Astrocyte (in vitro differentiated cells and primary cell): ENCODE results near the gene DNAJC22. TPM values are rescaled to one million over a fixed set of nuclear protein-coding genes. Genes with fewer than 3 reads are reported as not detected.

ENCODE experiments used
- DNase-seq: peaks from one replicate; pipeline ENCODE4 v3.0.0-alpha.2; 2010; ENCODE audit warnings: low read depth
- FAIRE-seq: peaks from 2 replicates; lab custom pipeline; 2011; peaks lifted over from hg19 to GRCh38; lab: Jason Lieb, UNC
- H2AFZ ChIP-seq: 2 replicates; pipeline ENCODE4 v1.6.0; 2012; ENCODE audit warnings: low read depth, low read length, inconsistent platforms
- H3K27ac ChIP-seq: 2 replicates; pipeline ENCODE4 v1.5.1; 2011; ENCODE audit warnings: low read depth, low read length, inconsistent platforms
- H3K27me3 ChIP-seq: 2 replicates; pipeline ENCODE4 v1.6.0; 2011; ENCODE audit warnings: low read length, inconsistent platforms; ENCODE audit not compliant: insufficient read depth
- H3K36me3 ChIP-seq: 2 replicates; pipeline ENCODE4 v1.5.1; 2011; ENCODE audit warnings: low read length, inconsistent platforms; ENCODE audit not compliant: insufficient read depth
- H3K4me1 ChIP-seq: 2 replicates; pipeline ENCODE4 v1.5.1; 2011; ENCODE audit warnings: low read length, inconsistent platforms; ENCODE audit not compliant: insufficient read depth
- H3K4me2 ChIP-seq: 2 replicates; pipeline ENCODE4 v1.6.0; 2012; ENCODE audit warnings: low read length, inconsistent platforms
- H3K4me3 ChIP-seq: 2 replicates; pipeline ENCODE4 v1.5.1; 2011; ENCODE audit warnings: low read depth, mild to moderate bottlenecking, low read length, inconsistent platforms; ENCODE audit not compliant: insufficient read depth
- H3K79me2 ChIP-seq: 2 replicates; pipeline ENCODE4 v1.6.0; 2012; ENCODE audit warnings: mild to moderate bottlenecking, low read length, inconsistent platforms; ENCODE audit not compliant: insufficient read depth
- H3K9ac ChIP-seq: 2 replicates; pipeline ENCODE4 v1.6.0; 2012; ENCODE audit warnings: mild to moderate bottlenecking, low read length, inconsistent platforms
- H3K9me3 ChIP-seq: 2 replicates; pipeline ENCODE4 v1.5.1; 2012; ENCODE audit warnings: low read depth, mild to moderate bottlenecking, low read length, inconsistent platforms; ENCODE audit not compliant: insufficient read depth
- H4K20me1 ChIP-seq: 2 replicates; pipeline ENCODE4 v1.6.0; 2012; ENCODE audit warnings: low read length, inconsistent platforms; ENCODE audit not compliant: insufficient read depth
- H3K27ac Mint-ChIP-seq: one replicate; pipeline ENCODE4 v1.8.0; 2021; ENCODE audit warnings: mild to moderate bottlenecking, mixed read lengths; ENCODE audit not compliant: unreplicated experiment
- H3K27me3 Mint-ChIP-seq: one replicate; pipeline ENCODE4 v1.8.0; 2021; ENCODE audit warnings: low read depth, mixed read lengths; ENCODE audit not compliant: unreplicated experiment
- H3K36me3 Mint-ChIP-seq: one replicate; pipeline ENCODE4 v1.8.0; 2021; ENCODE audit warnings: low read depth, mixed read lengths; ENCODE audit not compliant: unreplicated experiment
- H3K4me1 Mint-ChIP-seq: one replicate; pipeline ENCODE4 v1.8.0; 2021; ENCODE audit warnings: low read depth, mixed read lengths; ENCODE audit not compliant: unreplicated experiment
- H3K4me3 Mint-ChIP-seq: one replicate; pipeline ENCODE4 v1.8.0; 2021; ENCODE audit warnings: mild to moderate bottlenecking, moderate library complexity, mixed read lengths; ENCODE audit not compliant: unreplicated experiment
- H3K9me3 Mint-ChIP-seq: one replicate; pipeline ENCODE4 v1.8.0; 2021; ENCODE audit warnings: mild to moderate bottlenecking, mixed read lengths; ENCODE audit not compliant: unreplicated experiment
- EZH2 ChIP-seq: IDR thresholded peaks from 2 replicates; pipeline ENCODE4 v1.6.1; 2012; ENCODE audit warnings: mild to moderate bottlenecking, low read length, inconsistent platforms; ENCODE audit not compliant: insufficient read depth
- total RNA-seq: library from RNA; stranded (reverse); gene quantifications from 2 replicates; pipeline ENCODE4 v1.2.1, GENCODE V29; 2021
- TF ChIP-seq, protein P1 (sequence below): IDR thresholded peaks from 2 replicates; pipeline ENCODE4 v1.5.1; 2011; ENCODE audit warnings: low read depth, mild to moderate bottlenecking, inconsistent platforms, low read length, moderate library complexity; ENCODE audit not compliant: insufficient read depth

Gene DNAJC22
- total RNA-seq, 1 donor from 2014 or later: 0.52 TPM

DNA sequence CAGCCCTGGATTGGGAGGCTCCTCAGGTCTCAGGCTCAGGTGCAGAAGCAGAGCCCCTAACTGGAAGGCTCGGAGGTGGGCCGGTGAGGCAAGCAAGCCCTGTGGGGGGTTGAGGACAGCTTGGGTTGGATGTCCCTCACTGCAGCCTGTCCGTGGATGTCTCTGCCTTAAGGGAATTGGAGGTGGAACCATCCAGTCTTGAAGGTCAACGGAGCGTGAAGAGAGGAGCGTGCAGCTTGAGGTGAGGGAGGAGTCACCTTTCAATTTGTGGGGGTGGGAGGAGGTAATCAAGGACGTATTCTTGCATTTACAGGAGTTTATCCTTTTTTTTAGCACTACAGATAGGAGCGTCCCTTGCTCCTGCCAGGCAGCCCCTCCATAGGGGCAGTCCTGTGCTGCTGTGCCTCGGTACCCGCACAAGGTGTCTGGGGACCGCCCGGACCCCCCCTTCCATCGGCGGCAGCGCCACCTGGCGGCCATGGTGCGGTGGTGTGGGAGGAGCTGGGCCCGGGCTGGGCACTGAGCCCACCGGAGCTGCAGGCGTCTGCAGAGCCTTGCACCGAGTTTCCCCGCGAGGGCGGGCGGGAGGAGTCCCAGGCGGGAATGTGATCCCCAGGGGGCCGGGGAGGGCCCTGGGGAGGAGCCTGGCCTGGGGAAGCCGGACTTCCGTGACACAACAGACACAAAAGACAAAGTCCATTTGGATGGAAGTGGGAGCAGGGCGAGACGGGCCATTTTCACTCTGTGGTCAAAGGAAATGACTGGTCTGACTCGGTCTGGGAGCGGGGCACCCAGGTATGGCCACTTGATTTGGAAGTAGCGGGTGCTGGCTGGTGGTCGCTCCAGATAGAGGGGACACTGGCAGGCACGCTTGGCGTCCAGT, 864 bp downstream of the DNAJC22 start:
- Histone ChIP-seq H3K4me2 (peak overlapping the region; percentile 85), H3K4me3 (peak overlapping the region; percentile 51), H2AFZ (peak overlapping the region; percentile 89), H3K79me2 (no peaks in the 10 kb centered on the region), H3K9me3 (no peaks in the 10 kb centered on the region), H3K4me1 (peaks cover 42% of the 10 kb centered on the region), H3K27me3 (peaks cover 28% of the 10 kb centered on the region), H3K27ac (no peak overlapping the region), H3K36me3 (no peaks in the 10 kb centered on the region), H4K20me1 (no peaks in the 10 kb centered on the region), H3K9ac (peak overlapping the region; percentile 70)
- DNase-seq (peak; percentile 81), FAIRE-seq (no peak)
- TF ChIP-seq EZH2: no peak
- TF ChIP-seq, protein P1, sequence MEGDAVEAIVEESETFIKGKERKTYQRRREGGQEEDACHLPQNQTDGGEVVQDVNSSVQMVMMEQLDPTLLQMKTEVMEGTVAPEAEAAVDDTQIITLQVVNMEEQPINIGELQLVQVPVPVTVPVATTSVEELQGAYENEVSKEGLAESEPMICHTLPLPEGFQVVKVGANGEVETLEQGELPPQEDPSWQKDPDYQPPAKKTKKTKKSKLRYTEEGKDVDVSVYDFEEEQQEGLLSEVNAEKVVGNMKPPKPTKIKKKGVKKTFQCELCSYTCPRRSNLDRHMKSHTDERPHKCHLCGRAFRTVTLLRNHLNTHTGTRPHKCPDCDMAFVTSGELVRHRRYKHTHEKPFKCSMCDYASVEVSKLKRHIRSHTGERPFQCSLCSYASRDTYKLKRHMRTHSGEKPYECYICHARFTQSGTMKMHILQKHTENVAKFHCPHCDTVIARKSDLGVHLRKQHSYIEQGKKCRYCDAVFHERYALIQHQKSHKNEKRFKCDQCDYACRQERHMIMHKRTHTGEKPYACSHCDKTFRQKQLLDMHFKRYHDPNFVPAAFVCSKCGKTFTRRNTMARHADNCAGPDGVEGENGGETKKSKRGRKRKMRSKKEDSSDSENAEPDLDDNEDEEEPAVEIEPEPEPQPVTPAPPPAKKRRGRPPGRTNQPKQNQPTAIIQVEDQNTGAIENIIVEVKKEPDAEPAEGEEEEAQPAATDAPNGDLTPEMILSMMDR: peak; percentile 73
- Mint-ChIP-seq H3K27me3 (peaks cover 59% of the 10 kb centered on the region), H3K36me3 (no peaks in the 10 kb centered on the region), H3K9me3 (no peaks in the 10 kb centered on the region), H3K4me1 (peaks cover 6% of the 10 kb centered on the region), H3K27ac (no peak overlapping the region), H3K4me3 (peak overlapping the region; percentile 70)

- H3K9ac ChIP-seq: no peak overlapping the region
- no peaks in the 10 kb centered on the region for H3K9me3 ChIP-seq
- no peaks in the 10 kb centered on the region for H3K36me3 Mint-ChIP-seq
- peaks cover 18% of the 10 kb centered on the region for H3K27me3 ChIP-seq
- H3K9me3 Mint-ChIP-seq: no peaks in the 10 kb centered on the region
- H3K4me2 ChIP-seq: peak overlapping the region; percentile 85
- TF ChIP-seq EZH2: no peak
- TF ChIP-seq, protein P1: no peak
- H3K4me3 Mint-ChIP-seq: no peak overlapping the region
- H3K4me1 Mint-ChIP-seq: peaks cover 3% of the 10 kb centered on the region
- H3K27me3 Mint-ChIP-seq: peaks cover 52% of the 10 kb centered on the region
- H3K36me3 ChIP-seq: no peaks in the 10 kb centered on the region
- H3K27ac Mint-ChIP-seq: no peak overlapping the region
- H2AFZ ChIP-seq: no peak overlapping the region
- H3K4me1 ChIP-seq: peaks cover 30% of the 10 kb centered on the region
- no peak for DNase-seq
- no peaks in the 10 kb centered on the region for H3K79me2 ChIP-seq
- no peaks in the 10 kb centered on the region for H4K20me1 ChIP-seq
- H3K27ac ChIP-seq: no peak overlapping the region
- H3K4me3 ChIP-seq: no peak overlapping the region
- FAIRE-seq: no peak
Observed at GRCh38 chr12:49348781-49349180, 2.1 kb downstream of the DNAJC22 start.

DNA sequence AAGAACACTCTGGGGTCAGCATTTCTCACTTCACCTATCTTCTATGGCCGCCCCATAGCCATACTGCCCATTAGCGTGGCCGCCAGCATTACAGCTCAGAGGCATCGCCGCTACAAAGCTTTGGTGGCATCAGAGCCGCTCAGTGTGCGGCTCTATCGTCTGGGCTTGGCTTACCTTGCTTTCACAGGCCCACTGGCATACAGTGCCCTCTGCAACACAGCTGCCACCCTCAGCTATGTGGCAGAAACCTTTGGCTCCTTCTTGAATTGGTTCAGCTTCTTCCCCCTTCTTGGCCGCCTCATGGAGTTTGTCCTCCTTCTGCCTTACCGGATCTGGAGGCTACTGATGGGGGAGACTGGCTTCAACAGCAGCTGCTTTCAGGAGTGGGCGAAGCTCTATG, 2.6 kb downstream of the DNAJC22 start:
- no peaks in the 10 kb centered on the region for H3K9me3 ChIP-seq
- no peaks in the 10 kb centered on the region for H3K36me3 ChIP-seq
- H3K27ac ChIP-seq: no peak overlapping the region
- H3K4me1 Mint-ChIP-seq: peaks cover 3% of the 10 kb centered on the region
- H3K9me3 Mint-ChIP-seq: no peaks in the 10 kb centered on the region
- H3K4me1 ChIP-seq: peaks cover 29% of the 10 kb centered on the region
- H3K27ac Mint-ChIP-seq: no peak overlapping the region
- DNase-seq (no peak), FAIRE-seq (no peak)
- H3K4me2 ChIP-seq: no peak overlapping the region
- no peaks in the 10 kb centered on the region for H3K36me3 Mint-ChIP-seq
- TF ChIP-seq, protein P1: no peak
- TF ChIP-seq EZH2: no peak
- no peak overlapping the region for H3K4me3 ChIP-seq
- no peak overlapping the region for H3K9ac ChIP-seq
- H3K4me3 Mint-ChIP-seq: no peak overlapping the region
- no peaks in the 10 kb centered on the region for H4K20me1 ChIP-seq
- no peaks in the 10 kb centered on the region for H3K79me2 ChIP-seq
- peaks cover 13% of the 10 kb centered on the region for H3K27me3 ChIP-seq
- no peak overlapping the region for H2AFZ ChIP-seq
- peaks cover 48% of the 10 kb centered on the region for H3K27me3 Mint-ChIP-seq
